ENCODE data around the gene RASGRF1.
"Not testable (repeated sequence)": the region's sequence is repeated elsewhere in the genome, so short reads cannot be mapped to it uniquely, and the experiment has no call there.

Gene RASGRF1

DNA sequence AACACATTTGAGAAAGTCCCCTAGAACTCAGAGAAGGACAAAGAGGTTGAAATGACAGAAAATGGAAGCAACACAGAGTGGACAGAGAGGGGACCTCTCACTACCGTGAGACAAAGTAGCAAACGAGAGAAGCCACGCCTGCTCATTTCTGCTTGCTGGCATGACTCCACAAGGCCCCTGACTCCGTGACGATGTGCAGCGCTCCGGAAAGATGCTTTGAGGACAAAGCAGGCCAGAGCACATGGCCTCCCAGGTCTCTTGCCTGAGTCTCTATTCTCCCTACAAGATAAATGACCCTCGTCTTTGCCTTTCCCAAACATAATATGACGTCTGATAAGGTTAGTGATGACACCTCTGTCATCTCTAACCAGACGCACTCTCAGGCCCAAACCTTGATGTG lies 81.9 kb downstream of the RASGRF1 start:
- no peak for DNase-seq (ENCODE audit: low read depth in 2 of 2)

DNA sequence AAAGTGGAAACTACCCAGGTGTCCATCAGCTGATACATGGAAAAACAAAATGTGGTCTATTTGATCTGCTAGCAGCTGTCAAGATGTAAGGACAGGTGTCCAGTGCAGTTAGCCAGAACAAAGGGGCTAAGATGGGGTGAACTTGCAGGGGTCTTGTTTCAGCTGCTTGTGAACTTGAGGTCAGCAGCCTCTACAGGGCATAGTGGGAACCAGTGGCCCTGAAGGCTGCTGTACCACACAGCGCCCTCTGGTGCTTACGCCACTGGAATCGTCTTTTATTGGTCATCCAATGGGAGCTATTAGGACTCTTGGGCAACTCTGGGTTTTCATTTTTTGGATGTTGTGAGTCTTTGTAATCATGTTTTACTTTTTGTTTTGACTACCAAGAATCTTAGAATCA lies 83.5 kb downstream of the RASGRF1 start:
- peak in 1 of 2 donors; percentile 17 for DNase-seq (ENCODE audit: low read depth in 2 of 2)

DNA sequence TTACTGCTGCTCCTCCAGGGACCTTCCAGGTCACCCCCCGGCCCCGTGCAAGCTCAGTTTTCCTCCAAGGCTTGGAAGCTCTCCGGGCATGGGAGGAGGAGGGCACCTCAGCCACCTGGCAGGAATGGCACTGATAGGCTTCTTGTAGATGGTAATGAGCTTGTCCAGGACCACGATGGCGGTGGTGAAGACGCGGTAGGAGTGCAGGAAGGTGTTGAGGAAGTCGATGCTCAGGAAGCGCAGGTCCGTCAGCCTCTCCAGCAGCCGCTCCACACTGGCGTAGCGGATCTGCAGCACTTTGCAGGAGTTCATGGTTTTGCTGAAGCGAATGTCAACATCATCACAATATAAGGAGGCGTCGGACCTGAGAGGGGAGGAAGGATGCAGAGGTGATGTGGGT lies 84.5 kb downstream of the RASGRF1 start:
- DNase-seq (ENCODE audit: low read depth in 2 of 2) = no peak

DNA sequence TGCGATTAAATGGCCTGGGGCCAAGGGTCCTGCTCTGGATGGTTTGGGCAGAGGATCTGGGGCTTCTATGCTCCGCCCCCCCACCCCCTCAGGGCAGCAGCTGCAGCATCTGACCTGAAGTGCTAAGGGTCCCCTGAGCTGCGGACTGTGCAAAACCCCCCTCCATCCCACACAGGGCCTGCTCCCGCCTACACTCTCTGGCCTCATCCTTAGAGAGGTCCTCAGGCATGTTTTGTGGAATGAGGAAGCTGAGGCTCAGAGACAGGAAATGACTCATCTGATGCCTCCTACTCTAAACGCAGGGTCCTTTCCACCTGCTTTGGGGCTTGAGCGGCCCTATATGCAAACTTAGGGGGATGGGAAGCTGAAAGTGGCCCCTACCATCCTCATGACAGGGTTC lies 86.2 kb downstream of the RASGRF1 start:
- no peak for DNase-seq (ENCODE audit: low read depth in 2 of 2)

DNA sequence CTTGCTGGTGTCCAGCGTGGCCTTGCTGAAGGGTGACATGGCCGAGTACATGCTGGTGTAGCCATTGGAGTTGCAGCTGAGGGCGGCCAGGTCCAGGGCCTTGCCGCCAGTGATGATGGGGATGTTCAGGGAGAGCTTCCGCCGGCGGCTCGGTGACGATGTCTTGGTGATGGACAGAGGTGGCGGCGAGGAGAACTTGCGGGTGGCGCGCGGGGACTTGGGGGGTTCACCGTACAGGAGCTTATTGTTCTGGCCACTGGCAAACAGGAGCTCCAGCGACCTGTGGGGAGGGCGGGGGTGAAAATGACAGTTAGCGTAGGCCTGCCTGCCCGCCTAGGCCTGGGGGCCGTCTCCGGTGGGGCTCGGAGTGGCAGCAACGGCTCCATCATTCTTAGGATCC lies 86.7 kb downstream of the RASGRF1 start:
- DNase-seq (ENCODE audit: low read depth in 2 of 2) = no peak

DNA sequence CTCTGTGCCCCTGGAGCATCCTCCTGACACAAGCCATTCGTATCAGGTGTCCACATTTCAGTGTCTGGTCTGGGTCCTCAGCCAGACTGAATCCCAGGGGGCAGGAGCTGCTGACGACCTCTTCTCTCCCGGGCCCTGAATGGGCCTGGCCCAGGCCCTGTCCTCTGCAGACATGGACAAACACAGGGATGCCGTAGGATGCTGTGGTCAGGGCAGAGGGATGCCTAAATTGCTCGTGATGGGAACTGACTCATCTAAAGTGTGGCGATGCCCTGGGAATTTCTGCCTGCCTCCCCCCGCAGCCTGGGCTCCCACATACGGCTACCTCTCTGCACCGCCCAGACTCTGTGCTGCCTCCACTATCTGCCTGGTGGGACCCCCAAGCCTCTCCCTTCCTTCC lies 87.3 kb downstream of the RASGRF1 start:
- no peak for DNase-seq (ENCODE audit: low read depth in 2 of 2)

DNA sequence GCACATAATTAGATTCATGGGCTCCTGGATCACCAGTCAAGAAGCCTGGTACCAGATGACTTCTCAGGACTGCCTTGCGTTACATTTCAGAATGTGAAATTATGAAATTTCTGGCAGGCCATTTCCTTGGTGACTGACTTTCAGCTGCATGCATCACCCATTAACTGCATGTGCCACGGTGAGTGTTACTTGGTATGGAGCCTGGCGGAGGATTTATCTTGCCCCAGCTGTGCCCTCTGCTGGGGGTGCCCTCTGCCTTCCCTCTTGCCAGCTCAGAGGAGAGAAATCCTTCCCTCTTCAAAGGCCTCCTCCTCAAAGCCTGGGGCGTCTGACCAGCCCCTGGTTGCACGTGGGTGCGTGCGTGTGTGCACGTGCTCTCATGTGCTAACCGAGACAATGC lies 88.0 kb downstream of the RASGRF1 start:
- DNase-seq (ENCODE audit: low read depth in 2 of 2) = no peak

DNA sequence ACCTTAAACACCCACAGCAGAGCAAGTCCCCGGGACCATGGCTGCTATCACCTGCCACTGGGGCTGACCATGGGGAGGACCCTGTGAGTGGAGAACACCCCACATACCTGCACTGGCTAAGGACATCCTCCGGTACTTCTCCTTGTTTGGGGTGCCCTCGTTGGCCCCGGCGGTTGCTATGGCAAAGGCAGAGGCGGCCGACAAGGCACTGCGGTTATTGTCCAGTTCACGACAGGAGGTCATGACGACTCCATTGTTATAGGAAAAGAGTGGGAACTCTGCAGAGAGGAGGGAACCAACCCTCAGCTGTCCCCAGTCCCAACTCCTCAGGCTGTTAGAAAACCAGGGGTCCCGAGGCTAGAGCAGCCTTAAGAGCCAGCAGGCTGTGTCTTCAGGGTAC lies 90.9 kb downstream of the RASGRF1 start:
- no peak for DNase-seq (ENCODE audit: low read depth in 2 of 2)

DNA sequence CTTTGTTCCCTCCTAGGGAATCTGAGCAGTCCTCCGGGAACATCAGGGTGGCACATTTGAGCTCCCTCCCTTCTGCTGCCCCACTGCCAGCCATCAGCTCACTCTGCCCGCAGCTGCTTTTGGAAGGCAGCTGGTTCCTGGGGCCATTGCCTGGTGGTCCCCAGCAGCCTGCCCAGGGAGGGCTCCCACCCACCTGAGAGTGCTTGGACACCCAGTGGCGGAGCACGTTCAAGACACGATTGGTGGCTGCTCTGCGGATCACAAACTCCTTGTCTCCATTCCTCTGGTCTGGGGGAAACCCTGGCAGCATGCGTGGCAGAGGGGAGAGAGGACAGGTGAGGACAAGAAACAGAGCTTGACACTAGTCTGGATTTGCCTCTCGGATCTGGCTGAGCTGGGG lies 92.1 kb downstream of the RASGRF1 start:
- no peak for DNase-seq (ENCODE audit: low read depth in 2 of 2)

DNA sequence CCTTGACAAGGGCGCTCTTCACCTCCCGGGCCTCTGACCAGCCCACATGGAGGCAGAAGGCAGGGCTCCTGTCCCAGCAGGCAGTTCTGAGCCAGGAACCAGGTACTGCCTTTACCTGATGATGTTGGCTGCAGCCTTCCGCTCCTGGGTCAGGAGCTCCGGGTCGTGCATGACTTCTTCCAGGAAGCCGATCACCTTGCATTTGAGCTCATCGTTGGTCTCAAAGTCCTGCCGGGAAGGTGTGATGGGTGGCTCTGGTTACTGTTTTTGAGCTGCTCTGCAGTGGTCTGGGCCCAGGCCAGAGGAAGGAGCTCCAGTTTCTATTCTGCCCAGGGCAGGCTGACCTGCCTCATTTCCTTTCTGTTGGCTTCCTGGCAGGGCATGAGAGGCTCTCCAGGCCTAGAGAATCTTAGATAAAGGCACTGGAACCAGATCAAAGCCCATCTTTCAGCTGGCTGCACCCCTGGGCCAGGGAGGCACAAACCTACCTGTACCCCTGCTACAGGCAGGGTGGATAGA lies 92.5 kb downstream of the RASGRF1 start:
- no peak for DNase-seq (ENCODE audit: low read depth in 2 of 2)

DNA sequence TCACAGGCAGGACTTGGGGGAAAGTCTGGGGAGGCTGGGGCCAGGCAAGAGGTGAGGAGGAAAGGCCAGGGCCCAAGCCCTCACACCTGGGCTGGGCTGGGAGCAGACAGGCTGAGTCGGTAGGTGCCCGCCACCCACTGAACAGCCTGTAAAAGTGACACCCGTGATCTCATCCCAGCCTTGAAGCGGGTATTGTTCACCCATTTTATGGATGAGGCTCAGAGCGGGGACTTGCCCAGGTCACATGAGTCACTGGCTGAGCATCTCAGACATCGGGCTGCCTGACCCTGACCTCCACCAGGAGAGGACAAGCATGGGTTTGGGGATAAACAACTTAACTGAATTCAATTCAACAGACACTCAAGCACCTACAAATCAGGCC lies 93.7 kb downstream of the RASGRF1 start:
- no peak for DNase-seq (ENCODE audit: low read depth in 2 of 2)

DNA sequence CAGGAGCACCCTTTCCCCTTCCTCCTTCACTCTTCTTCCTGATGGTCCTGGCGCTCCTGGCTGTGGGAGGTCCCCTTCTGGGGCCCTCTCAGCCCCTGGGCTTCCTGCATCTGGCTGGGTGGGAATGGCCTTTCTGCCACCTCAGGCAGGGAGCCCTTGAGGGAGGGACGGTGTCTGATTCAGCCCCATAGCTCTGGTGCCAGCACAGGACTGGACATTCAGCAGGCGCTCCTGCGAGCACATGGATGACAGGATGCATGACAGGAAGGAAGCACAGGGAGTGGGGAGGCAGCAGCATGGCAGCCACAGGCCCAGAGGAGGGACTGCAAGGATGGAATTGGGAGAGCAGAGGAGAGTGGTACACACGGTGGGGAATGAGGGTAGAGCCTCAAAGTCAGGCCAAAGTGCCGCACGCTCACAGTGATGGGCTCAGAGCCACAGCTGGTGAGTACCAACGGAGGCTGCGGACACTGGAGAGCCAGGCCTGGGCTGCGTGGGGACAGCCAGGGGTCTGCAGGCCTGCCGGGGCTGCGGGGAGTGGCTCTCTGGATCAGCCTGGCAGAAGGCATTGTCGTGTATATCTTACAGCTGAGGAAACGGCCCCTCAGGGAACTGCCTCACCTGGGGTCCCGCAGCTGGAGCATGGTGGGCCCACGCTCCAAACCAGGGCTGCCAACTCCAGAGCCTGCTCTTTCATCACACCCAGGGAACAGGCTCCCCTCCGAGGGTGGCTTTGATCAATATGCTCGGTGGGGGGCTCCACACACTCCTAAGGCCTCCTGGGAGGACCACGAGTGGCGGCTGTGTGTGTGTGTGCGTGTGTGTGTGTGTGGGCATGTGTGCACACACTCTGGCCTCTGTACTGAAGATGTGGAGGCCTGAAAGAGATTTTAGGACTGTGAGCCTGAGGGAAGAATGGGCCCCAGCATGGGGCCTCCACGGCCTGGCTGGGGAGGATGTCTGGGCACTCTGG lies 94.4 kb downstream of the RASGRF1 start:
- no peak for DNase-seq (ENCODE audit: low read depth in 2 of 2)

DNA sequence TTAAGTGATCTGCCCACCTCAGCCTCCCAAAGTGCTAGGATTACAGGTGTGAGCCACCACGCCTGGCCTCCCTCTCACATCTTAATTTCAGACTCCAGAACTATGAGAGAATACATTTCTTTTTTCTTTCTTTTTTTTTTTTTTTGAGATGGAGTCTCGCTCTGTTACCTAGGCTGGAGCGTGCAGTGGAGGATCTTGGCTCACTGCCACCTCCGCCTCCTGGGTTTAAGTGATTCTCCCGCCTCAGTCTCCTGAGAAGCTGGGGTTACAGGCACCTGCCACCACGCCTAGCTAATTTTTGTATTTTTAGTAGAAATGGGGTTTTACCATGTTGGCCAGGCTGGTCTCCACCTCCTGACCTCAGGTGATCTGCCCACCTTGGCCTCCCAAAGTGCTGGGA lies 95.4 kb downstream of the RASGRF1 start:
- not testable (repeated sequence) for DNase-seq (ENCODE audit: low read depth in 2 of 2)

DNA sequence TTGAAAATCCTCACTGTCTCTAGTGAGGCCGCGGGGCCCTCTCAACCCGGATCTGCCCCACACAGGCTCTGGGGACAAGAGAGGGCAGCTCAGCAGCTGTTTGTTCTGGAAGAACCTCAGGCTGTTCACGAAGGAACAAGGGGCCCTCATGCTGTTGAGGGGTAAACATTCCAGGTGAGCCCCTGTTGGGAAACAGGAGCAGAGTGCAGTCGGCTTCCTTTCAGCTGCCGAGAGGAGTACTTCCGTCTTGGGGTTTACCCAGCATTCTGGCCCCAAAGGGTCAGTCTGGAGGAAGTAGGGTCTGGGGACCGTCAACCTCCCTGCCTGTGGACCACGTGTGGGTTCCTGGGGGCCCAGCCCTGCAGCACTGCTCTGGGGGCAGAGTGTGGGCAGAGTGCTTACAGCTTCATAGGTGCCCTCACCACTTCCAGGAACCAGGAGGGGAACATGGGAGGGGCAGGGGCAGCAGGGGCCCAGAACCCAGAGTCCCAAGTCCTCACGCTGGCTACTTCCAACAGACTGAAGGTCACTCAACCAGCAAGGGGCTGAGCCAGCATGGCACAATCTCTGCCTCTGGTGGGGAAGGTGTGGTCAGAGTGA lies 96.5 kb downstream of the RASGRF1 start:
- DNase-seq (ENCODE audit: low read depth in 2 of 2) = no peak

DNA sequence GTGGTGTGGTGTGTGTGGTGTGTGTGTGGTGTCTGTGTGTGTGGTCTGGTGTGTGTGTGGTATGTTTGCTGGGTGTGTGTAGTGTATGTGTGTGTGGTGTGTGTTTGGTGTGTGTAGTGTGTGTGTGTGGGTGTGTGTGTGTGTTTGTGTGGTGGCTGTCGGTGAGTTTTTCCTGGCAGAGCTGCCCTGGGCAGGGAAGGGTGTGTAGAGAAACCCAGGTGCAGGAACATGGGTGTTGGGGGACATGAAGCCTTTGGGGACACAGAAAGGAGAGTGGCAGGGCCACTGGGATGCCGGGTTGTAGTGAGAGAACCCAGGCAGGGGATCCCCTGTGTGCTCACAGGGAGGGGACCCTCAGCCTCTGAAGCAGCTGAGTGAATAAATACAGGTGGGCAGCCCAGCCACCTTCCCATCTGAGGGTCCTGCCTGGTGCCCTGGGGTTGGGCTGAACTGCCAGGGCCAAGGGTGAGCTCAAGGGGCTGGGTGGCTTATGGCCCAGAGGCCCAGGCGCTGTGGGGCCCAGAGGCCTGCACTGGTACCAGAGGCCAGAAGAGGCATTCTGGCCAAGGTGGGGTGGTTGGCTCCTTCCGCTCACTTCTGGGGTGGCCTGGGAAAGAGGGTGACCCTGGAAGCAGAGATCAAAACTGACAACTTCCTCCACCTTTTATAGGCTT lies 97.2 kb downstream of the RASGRF1 start:
- no peak for DNase-seq (ENCODE audit: low read depth in 2 of 2)

DNA sequence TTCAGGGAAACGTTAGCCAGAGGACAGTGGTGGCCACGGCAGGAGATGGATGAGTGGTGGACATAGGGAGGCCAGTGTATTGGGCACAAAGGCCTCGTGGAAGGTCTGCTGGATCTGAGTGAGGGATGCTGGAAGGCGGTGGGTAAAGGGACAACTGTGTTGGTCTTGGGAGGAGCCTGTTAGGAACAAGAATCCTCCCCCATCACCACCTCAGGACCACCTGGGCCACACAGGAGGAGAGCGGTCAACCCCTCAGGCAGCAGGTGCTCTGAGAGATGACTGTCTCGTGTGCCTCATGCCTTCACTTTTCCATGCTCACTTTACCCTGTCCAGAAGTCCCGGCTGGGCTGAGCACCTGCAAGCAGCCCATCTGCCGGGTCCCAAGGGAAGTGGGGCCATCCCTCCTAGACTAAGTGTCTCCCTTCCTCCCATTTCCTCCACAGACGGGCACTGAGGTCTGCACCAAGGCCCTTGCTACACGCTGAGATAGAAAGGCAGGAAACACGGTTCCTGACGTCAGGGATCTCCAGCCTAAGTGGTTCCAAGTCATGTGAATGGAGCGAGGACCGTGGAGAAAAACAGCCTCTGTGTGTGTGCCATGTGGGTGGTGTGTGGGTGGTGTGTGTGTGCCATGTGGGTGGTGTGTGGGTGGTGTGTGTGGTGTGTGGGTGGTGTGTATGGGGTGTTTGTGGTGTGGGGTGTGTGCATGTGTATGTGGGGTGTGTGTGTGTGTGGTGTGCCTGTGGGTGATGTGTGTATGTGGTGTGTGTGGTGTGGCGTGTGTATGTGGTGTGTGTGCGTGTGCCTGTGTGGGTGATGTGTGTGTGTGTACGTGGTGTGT lies 97.9 kb downstream of the RASGRF1 start:
- DNase-seq (ENCODE audit: low read depth in 2 of 2) = no peak

DNA sequence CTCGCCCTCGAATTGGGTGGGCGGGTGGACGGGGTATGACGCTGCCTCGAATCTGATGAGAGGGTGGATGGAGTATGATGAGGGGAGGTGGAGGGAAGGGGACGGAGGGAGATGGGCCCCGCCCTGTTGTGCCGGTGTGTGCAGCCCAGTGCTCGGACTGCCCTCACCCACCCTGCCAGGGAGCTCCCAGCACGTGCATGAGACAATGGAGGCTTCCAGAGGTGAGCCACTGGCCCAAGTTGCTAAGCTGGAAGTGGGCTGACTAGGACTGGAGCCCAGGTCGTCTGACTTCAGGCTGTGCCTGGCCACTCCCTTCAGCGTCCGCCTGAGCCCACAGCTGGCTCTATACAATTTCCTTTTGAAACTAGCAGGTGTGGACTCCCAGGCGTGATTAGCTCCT lies 98.7 kb downstream of the RASGRF1 start:
- no peak for DNase-seq (ENCODE audit: low read depth in 2 of 2)

DNA sequence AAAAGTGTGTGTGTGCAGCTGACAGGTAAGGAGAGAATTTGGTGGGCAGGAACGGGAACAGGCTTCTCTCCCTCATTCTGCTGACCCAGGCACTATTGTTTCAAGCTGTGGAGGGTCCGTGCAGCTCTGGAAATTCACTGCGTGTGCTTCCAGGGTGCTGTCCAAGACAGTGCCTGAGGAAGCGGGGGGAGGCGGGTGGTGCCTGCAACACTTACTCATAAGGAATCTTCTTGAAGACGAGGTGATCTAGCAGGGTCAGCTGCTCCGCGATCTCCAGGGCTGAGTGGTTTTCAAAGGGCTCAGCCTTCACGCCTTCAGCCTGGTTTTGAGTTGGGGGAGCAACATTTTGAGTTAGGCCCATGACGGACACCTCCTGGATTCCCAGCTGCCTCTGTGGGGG lies 99.1 kb downstream of the RASGRF1 start:
- DNase-seq (ENCODE audit: low read depth in 2 of 2) = no peak

DNA sequence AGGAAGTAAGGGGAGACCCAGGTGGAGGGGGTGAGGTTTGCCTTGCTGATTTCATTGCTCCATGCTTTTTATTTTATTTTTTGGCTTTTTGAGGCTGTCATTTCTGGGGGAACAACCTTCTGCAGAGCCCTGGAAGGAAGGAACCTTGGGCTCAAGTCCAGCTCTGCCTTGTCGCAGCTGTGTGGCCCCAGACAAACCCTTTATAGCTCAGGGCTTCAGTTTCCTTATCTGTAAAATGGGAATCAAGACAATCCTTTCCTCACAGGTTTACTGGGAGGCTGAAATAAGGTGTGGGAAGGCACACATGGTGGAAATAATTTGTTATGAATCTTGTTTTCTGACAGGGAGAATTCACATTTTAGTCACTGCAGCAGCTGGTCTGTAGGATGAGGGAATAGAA lies 100.3 kb downstream of the RASGRF1 start:
- DNase-seq (ENCODE audit: low read depth in 2 of 2) = no peak

DNA sequence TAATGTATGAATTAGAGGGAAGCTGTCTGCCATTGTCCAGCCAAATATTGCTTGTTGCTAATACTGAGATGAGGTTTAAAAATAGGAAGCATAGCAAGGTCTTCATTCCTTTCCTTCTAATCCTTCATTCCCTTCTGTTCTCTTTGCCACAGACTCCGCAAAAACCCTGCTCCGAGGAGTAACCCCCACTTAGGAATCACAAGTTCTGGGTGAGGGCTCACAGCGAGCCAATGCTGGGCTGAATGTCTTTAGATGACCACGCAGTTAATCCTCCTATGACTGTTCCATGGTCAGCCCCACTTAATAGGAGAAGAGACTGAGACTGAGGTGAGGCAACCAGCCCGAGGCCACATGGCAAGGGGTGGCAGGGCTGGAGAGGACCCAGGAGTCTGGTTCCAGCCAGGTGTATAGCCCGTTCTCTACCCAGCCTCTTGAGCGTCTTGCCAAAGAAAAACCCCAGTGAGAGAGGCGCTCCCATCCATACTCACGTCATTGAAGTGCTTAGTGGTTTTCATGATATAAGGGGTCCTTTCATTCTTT lies 100.8 kb downstream of the RASGRF1 start:
- DNase-seq (ENCODE audit: low read depth in 2 of 2) = no peak

DNA sequence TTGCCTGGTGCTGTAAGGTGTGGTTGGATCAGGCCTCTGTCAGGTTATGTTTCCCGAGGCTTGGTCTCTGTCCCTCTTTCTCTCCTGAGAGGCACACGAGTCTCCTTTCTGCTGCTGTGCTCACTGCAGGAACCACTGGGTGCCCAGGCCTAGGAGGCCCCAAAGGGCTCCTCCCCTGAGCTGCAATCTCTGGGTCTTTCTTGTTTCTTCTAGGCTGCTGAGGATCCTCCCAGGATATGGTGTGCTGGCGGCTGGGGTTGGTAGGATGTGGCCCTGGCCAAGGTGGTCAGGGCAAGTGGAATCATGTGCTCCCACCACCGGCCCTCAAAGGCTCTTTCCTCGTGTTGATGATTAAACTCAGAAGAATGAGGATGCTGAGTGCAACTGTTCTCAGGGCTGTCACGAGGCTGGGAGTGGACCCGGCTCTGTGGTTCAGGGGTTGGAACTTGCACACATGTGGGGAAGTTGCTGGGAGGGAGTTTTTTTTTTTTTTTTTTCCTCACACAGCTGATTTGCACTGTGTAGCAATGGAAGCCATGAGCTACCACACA lies 102.1 kb downstream of the RASGRF1 start:
- DNase-seq (ENCODE audit: low read depth in 2 of 2) = no peak
